Measurements from ENCODE around the gene PLA2G2C. TPM values are rescaled to one million over a fixed set of nuclear protein-coding genes. Genes with fewer than 3 reads are reported as not detected.

PLA2G2C gene
- total and polyA plus RNA-seq, 2 experiments from 2014 or later, result not detected

DNA sequence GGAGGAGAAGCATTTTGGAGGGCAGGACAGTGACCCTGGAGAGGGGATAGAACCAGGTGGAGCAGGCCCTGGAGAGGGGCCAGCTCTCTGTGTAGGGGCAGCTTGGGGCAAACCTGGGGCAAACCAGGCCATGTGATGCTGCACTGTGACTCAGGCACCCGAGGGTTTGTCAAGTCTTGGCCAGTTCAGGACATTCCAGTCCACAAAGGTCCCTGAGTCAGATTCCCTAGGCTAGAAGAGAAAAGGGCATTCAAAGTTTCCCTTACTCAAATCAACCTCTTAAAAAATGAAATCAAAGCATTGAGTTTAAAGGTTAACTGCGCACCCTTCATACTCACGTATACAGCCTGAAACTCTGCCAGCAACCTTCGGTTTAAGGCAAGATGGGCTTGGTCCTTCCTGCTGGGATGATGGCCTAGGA, 25.2 kb upstream of the PLA2G2C start:
- no peak overlapping the region for H3K27ac Mint-ChIP-seq
- ATAC-seq (no peak), DNase-seq (ENCODE audit: low spot score) (no peak)
- no peaks in the 10 kb centered on the region for H3K9me2 ChIP-seq (ENCODE audit: insufficient read depth)
- no peak overlapping the region for H3K4me3 ChIP-seq
- H3K27ac ChIP-seq (ENCODE audit: low read depth), result no peak overlapping the region
- peaks cover 12% of the 10 kb centered on the region for H3K4me1 ChIP-seq (ENCODE audit: insufficient read depth)
- TF ChIP-seq, protein P1, sequence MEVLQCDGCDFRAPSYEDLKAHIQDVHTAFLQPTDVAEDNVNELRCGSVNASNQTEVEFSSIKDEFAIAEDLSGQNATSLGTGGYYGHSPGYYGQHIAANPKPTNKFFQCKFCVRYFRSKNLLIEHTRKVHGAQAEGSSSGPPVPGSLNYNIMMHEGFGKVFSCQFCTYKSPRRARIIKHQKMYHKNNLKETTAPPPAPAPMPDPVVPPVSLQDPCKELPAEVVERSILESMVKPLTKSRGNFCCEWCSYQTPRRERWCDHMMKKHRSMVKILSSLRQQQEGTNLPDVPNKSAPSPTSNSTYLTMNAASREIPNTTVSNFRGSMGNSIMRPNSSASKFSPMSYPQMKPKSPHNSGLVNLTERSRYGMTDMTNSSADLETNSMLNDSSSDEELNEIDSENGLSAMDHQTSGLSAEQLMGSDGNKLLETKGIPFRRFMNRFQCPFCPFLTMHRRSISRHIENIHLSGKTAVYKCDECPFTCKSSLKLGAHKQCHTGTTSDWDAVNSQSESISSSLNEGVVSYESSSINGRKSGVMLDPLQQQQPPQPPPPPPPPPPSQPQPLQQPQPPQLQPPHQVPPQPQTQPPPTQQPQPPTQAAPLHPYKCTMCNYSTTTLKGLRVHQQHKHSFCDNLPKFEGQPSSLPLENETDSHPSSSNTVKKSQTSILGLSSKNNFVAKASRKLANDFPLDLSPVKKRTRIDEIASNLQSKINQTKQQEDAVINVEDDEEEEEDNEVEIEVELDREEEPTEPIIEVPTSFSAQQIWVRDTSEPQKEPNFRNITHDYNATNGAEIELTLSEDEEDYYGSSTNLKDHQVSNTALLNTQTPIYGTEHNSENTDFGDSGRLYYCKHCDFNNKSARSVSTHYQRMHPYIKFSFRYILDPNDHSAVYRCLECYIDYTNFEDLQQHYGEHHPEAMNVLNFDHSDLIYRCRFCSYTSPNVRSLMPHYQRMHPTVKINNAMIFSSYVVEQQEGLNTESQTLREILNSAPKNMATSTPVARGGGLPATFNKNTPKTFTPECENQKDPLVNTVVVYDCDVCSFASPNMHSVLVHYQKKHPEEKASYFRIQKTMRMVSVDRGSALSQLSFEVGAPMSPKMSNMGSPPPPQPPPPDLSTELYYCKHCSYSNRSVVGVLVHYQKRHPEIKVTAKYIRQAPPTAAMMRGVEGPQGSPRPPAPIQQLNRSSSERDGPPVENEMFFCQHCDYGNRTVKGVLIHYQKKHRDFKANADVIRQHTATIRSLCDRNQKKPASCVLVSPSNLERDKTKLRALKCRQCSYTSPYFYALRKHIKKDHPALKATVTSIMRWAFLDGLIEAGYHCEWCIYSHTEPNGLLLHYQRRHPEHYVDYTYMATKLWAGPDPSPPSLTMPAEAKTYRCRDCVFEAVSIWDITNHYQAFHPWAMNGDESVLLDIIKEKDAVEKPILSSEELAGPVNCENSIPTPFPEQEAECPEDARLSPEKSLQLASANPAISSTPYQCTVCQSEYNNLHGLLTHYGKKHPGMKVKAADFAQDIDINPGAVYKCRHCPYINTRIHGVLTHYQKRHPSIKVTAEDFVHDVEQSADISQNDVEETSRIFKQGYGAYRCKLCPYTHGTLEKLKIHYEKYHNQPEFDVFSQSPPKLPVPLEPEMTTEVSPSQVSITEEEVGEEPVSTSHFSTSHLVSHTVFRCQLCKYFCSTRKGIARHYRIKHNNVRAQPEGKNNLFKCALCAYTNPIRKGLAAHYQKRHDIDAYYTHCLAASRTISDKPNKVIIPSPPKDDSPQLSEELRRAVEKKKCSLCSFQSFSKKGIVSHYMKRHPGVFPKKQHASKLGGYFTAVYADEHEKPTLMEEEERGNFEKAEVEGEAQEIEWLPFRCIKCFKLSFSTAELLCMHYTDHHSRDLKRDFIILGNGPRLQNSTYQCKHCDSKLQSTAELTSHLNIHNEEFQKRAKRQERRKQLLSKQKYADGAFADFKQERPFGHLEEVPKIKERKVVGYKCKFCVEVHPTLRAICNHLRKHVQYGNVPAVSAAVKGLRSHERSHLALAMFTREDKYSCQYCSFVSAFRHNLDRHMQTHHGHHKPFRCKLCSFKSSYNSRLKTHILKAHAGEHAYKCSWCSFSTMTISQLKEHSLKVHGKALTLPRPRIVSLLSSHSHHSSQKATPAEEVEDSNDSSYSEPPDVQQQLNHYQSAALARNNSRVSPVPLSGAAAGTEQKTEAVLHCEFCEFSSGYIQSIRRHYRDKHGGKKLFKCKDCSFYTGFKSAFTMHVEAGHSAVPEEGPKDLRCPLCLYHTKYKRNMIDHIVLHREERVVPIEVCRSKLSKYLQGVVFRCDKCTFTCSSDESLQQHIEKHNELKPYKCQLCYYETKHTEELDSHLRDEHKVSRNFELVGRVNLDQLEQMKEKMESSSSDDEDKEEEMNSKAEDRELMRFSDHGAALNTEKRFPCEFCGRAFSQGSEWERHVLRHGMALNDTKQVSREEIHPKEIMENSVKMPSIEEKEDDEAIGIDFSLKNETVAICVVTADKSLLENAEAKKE (CRISPR knock-in tag; IDR thresholded peaks at IDR 0.05), result no peak
- TF ChIP-seq, protein P2, sequence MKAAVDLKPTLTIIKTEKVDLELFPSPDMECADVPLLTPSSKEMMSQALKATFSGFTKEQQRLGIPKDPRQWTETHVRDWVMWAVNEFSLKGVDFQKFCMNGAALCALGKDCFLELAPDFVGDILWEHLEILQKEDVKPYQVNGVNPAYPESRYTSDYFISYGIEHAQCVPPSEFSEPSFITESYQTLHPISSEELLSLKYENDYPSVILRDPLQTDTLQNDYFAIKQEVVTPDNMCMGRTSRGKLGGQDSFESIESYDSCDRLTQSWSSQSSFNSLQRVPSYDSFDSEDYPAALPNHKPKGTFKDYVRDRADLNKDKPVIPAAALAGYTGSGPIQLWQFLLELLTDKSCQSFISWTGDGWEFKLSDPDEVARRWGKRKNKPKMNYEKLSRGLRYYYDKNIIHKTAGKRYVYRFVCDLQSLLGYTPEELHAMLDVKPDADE (IDR thresholded peaks at IDR 0.05), result no peak
- no peak for TF ChIP-seq JUNB (IDR thresholded peaks at IDR 0.05; ENCODE audit: unreplicated experiment)
- TF ChIP-seq, protein P3, sequence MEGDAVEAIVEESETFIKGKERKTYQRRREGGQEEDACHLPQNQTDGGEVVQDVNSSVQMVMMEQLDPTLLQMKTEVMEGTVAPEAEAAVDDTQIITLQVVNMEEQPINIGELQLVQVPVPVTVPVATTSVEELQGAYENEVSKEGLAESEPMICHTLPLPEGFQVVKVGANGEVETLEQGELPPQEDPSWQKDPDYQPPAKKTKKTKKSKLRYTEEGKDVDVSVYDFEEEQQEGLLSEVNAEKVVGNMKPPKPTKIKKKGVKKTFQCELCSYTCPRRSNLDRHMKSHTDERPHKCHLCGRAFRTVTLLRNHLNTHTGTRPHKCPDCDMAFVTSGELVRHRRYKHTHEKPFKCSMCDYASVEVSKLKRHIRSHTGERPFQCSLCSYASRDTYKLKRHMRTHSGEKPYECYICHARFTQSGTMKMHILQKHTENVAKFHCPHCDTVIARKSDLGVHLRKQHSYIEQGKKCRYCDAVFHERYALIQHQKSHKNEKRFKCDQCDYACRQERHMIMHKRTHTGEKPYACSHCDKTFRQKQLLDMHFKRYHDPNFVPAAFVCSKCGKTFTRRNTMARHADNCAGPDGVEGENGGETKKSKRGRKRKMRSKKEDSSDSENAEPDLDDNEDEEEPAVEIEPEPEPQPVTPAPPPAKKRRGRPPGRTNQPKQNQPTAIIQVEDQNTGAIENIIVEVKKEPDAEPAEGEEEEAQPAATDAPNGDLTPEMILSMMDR (conservative IDR thresholded peaks at IDR 0.05; ENCODE audit: low read depth in 2 of 2), result no peak
- TF ChIP-seq, protein P4, sequence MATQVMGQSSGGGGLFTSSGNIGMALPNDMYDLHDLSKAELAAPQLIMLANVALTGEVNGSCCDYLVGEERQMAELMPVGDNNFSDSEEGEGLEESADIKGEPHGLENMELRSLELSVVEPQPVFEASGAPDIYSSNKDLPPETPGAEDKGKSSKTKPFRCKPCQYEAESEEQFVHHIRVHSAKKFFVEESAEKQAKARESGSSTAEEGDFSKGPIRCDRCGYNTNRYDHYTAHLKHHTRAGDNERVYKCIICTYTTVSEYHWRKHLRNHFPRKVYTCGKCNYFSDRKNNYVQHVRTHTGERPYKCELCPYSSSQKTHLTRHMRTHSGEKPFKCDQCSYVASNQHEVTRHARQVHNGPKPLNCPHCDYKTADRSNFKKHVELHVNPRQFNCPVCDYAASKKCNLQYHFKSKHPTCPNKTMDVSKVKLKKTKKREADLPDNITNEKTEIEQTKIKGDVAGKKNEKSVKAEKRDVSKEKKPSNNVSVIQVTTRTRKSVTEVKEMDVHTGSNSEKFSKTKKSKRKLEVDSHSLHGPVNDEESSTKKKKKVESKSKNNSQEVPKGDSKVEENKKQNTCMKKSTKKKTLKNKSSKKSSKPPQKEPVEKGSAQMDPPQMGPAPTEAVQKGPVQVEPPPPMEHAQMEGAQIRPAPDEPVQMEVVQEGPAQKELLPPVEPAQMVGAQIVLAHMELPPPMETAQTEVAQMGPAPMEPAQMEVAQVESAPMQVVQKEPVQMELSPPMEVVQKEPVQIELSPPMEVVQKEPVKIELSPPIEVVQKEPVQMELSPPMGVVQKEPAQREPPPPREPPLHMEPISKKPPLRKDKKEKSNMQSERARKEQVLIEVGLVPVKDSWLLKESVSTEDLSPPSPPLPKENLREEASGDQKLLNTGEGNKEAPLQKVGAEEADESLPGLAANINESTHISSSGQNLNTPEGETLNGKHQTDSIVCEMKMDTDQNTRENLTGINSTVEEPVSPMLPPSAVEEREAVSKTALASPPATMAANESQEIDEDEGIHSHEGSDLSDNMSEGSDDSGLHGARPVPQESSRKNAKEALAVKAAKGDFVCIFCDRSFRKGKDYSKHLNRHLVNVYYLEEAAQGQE (IDR thresholded peaks at IDR 0.05; ENCODE audit: unreplicated experiment), result no peak
- no peak for TF ChIP-seq STAT1 (IDR thresholded peaks at IDR 0.05; ENCODE audit: unreplicated experiment)
- no peak for TF ChIP-seq ZNF331 (CRISPR knock-in tag; IDR thresholded peaks at IDR 0.05; ENCODE audit: low read depth)
- no peak for TF ChIP-seq EZH2phosphoT487 (IDR thresholded peaks at IDR 0.05; ENCODE audit: unreplicated experiment)
- TF ChIP-seq CREB1 (CRISPR knock-in tag; IDR thresholded peaks at IDR 0.05; ENCODE audit: low read depth), result no peak
- no peak for TF ChIP-seq EZH2 (IDR thresholded peaks at IDR 0.05; ENCODE audit: low read depth, unreplicated experiment)
- no peak for TF ChIP-seq NANOG (IDR thresholded peaks at IDR 0.05; ENCODE audit: borderline replicate concordance)
- no peak for TF ChIP-seq POLR2AphosphoS5 (IDR thresholded peaks at IDR 0.05; ENCODE audit: low read depth)
- TF ChIP-seq ZNF114 (CRISPR knock-in tag; IDR thresholded peaks at IDR 0.05), result no peak
- H3K79me2 ChIP-seq (replicated peaks; ENCODE audit: insufficient read depth), result no peaks in the 10 kb centered on the region
- no peaks in the 10 kb centered on the region for H4K20me1 ChIP-seq (replicated peaks; ENCODE audit: insufficient read depth)
- no peaks in the 10 kb centered on the region for H3F3A ChIP-seq (replicated peaks; ENCODE audit: low read depth)
- no peak overlapping the region for H2AFZ ChIP-seq
- no peaks in the 10 kb centered on the region for H3K36me3 ChIP-seq (ENCODE audit: insufficient read depth)
- no peak overlapping the region for H3K4me3 Mint-ChIP-seq
- H3K27me3 ChIP-seq (ENCODE audit: insufficient read depth), result no peaks in the 10 kb centered on the region
- H3K4me2 ChIP-seq, result no peak overlapping the region
- H3K9me3 Mint-ChIP-seq, result peaks cover 3% of the 10 kb centered on the region; the same call in 2 of the 3 replicates
- peaks cover 9% of the 10 kb centered on the region for H3K27me3 Mint-ChIP-seq (ENCODE audit: insufficient read depth, low read depth, poor library complexity)
- H3K36me3 Mint-ChIP-seq (ENCODE audit: low read depth), result peaks cover 2% of the 10 kb centered on the region; the same call in 1 of the 3 replicates
- H3K4me1 Mint-ChIP-seq, result peaks cover 10% of the 10 kb centered on the region
